ENCODE measurements around the gene CDH4. TPM values are rescaled to one million over a fixed set of nuclear protein-coding genes. Genes with fewer than 3 reads are reported as not detected.

Gene CDH4
- total and polyA plus RNA-seq, 2 of the 8 experiments (the other 6 are each of a cell fraction or from before 2014, with no cell fraction given) = 4.3 to 7.9 TPM

DNA sequence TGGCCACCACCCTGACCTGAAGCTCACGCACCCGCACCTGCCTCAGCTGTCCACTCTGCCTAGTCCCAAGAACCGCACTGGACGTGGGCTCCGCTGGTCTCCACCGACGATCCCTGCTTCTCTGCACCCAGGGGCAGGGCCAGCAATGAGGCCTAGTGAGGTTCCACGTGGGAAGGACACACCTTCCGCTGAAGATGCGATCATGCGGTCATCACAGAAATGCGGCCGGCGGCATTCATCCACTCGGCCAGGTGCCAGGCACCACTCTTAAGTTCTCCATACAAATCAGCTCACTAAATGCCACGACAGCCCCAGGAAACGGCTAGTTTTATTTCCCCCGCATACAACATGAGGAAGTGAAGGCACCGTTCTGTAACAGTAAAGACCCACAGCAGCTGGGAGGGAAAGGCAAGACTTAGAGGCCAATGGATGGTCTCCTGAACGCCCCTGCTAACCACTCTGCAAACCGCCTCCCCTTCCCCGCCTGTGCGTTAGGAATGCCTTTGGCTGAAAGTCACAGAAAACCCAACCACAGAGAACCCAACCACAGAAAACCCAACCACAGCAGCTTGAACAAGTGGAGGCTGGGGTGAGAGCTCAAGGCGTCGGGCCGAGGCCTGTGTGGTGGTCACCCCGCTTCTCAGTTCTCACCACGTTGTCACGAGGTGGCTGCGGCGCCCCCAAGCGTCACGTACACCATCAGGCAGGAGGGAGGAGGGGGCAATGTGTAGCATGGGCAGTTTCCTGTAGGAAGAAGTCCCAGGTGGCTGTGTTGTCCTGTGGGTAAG lies 609.2 kb downstream of the CDH4 start (continued):
- TF ChIP-seq, protein P1, sequence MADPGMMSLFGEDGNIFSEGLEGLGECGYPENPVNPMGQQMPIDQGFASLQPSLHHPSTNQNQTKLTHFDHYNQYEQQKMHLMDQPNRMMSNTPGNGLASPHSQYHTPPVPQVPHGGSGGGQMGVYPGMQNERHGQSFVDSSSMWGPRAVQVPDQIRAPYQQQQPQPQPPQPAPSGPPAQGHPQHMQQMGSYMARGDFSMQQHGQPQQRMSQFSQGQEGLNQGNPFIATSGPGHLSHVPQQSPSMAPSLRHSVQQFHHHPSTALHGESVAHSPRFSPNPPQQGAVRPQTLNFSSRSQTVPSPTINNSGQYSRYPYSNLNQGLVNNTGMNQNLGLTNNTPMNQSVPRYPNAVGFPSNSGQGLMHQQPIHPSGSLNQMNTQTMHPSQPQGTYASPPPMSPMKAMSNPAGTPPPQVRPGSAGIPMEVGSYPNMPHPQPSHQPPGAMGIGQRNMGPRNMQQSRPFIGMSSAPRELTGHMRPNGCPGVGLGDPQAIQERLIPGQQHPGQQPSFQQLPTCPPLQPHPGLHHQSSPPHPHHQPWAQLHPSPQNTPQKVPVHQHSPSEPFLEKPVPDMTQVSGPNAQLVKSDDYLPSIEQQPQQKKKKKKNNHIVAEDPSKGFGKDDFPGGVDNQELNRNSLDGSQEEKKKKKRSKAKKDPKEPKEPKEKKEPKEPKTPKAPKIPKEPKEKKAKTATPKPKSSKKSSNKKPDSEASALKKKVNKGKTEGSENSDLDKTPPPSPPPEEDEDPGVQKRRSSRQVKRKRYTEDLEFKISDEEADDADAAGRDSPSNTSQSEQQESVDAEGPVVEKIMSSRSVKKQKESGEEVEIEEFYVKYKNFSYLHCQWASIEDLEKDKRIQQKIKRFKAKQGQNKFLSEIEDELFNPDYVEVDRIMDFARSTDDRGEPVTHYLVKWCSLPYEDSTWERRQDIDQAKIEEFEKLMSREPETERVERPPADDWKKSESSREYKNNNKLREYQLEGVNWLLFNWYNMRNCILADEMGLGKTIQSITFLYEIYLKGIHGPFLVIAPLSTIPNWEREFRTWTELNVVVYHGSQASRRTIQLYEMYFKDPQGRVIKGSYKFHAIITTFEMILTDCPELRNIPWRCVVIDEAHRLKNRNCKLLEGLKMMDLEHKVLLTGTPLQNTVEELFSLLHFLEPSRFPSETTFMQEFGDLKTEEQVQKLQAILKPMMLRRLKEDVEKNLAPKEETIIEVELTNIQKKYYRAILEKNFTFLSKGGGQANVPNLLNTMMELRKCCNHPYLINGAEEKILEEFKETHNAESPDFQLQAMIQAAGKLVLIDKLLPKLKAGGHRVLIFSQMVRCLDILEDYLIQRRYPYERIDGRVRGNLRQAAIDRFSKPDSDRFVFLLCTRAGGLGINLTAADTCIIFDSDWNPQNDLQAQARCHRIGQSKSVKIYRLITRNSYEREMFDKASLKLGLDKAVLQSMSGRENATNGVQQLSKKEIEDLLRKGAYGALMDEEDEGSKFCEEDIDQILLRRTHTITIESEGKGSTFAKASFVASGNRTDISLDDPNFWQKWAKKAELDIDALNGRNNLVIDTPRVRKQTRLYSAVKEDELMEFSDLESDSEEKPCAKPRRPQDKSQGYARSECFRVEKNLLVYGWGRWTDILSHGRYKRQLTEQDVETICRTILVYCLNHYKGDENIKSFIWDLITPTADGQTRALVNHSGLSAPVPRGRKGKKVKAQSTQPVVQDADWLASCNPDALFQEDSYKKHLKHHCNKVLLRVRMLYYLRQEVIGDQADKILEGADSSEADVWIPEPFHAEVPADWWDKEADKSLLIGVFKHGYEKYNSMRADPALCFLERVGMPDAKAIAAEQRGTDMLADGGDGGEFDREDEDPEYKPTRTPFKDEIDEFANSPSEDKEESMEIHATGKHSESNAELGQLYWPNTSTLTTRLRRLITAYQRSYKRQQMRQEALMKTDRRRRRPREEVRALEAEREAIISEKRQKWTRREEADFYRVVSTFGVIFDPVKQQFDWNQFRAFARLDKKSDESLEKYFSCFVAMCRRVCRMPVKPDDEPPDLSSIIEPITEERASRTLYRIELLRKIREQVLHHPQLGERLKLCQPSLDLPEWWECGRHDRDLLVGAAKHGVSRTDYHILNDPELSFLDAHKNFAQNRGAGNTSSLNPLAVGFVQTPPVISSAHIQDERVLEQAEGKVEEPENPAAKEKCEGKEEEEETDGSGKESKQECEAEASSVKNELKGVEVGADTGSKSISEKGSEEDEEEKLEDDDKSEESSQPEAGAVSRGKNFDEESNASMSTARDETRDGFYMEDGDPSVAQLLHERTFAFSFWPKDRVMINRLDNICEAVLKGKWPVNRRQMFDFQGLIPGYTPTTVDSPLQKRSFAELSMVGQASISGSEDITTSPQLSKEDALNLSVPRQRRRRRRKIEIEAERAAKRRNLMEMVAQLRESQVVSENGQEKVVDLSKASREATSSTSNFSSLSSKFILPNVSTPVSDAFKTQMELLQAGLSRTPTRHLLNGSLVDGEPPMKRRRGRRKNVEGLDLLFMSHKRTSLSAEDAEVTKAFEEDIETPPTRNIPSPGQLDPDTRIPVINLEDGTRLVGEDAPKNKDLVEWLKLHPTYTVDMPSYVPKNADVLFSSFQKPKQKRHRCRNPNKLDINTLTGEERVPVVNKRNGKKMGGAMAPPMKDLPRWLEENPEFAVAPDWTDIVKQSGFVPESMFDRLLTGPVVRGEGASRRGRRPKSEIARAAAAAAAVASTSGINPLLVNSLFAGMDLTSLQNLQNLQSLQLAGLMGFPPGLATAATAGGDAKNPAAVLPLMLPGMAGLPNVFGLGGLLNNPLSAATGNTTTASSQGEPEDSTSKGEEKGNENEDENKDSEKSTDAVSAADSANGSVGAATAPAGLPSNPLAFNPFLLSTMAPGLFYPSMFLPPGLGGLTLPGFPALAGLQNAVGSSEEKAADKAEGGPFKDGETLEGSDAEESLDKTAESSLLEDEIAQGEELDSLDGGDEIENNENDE (IDR thresholded peaks at IDR 0.05; ENCODE audit: insufficient replicate concordance, low read length) = no peak
- no peak for TF ChIP-seq SP2 (IDR thresholded peaks at IDR 0.05; ENCODE audit: low read length)
- TF ChIP-seq, protein P2, sequence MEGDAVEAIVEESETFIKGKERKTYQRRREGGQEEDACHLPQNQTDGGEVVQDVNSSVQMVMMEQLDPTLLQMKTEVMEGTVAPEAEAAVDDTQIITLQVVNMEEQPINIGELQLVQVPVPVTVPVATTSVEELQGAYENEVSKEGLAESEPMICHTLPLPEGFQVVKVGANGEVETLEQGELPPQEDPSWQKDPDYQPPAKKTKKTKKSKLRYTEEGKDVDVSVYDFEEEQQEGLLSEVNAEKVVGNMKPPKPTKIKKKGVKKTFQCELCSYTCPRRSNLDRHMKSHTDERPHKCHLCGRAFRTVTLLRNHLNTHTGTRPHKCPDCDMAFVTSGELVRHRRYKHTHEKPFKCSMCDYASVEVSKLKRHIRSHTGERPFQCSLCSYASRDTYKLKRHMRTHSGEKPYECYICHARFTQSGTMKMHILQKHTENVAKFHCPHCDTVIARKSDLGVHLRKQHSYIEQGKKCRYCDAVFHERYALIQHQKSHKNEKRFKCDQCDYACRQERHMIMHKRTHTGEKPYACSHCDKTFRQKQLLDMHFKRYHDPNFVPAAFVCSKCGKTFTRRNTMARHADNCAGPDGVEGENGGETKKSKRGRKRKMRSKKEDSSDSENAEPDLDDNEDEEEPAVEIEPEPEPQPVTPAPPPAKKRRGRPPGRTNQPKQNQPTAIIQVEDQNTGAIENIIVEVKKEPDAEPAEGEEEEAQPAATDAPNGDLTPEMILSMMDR (IDR thresholded peaks at IDR 0.05; ENCODE audit: control extremely low read depth in 1 of 3, insufficient read depth in 1 of 3, low read depth in 1 of 3, low read length in 3 of 3) = peak; percentile 34 to 63 (median 39); a peak in 3 of 4 replicates

All from H1 (cell line).